Naive B cell (primary cell): ENCODE results near the gene GBP3. TPM values are rescaled to one million over a fixed set of nuclear protein-coding genes. Genes with fewer than 3 reads are reported as not detected.
"Not testable (repeated sequence)": the region's sequence is repeated elsewhere in the genome, so short reads cannot be mapped to it uniquely, and the experiment has no call there.

Source experiments
- ATAC-seq, 2 donors: fragments of 150-1000 bp; cut with Tn5 transposase; 2 replicates each; pipeline ENCODE4 v1.10.0; 2021; ENCODE audit warnings: low read depth in 2 of 2, mild to moderate bottlenecking in 2 of 2, moderate library complexity in 2 of 2
- DNase-seq: peaks from one replicate; pipeline ENCODE4 v3.0.0; 2022
- H3K27ac Mint-ChIP-seq, 6 donors: one replicate each; pipeline ENCODE4 v1.8.0; 2020 to 2022; ENCODE audit warnings: mild to moderate bottlenecking in 6 of 6, mixed read lengths in 6 of 6, moderate library complexity in 5 of 6, inconsistent platforms in 2 of 6
- H3K27me3 Mint-ChIP-seq, 3 donors: one replicate each; pipeline ENCODE4 v1.8.0; 2021 to 2022; ENCODE audit warnings: mixed read lengths in 3 of 3, mild to moderate bottlenecking in 1 of 3
- H3K36me3 Mint-ChIP-seq, 2 donors: one replicate each; pipeline ENCODE4 v1.8.0; 2020 to 2022; ENCODE audit warnings: mixed read lengths in 2 of 2, inconsistent platforms in 1 of 2, mild to moderate bottlenecking in 1 of 2
- H3K4me1 Mint-ChIP-seq, 3 donors: one replicate each; pipeline ENCODE4 v1.8.0; 2020 to 2022; ENCODE audit warnings: mixed read lengths in 3 of 3, inconsistent platforms in 1 of 3, mild to moderate bottlenecking in 1 of 3, moderate library complexity in 1 of 3
- H3K4me3 Mint-ChIP-seq, 8 donors: one replicate each; pipeline ENCODE4 v1.8.0; 2020 to 2022; ENCODE audit warnings: mild to moderate bottlenecking in 8 of 8, mixed read lengths in 8 of 8, moderate library complexity in 8 of 8, inconsistent platforms in 2 of 8
- H3K9me3 Mint-ChIP-seq, 7 donors: one replicate each; pipeline ENCODE4 v1.8.0; 2020 to 2022; ENCODE audit warnings: mixed read lengths in 7 of 7, mild to moderate bottlenecking in 5 of 7, inconsistent platforms in 2 of 7, moderate library complexity in 1 of 7
- polyA plus RNA-seq, 6 donors: library from polyadenylated mRNA; unstranded; fragments of 300-500 nt; fragmentation: Illumina TruSeq; gene quantifications; one replicate each; pipeline ENCODE4 v1.2.3, GENCODE V29; 2021; ENCODE audit warnings: low read depth in 6 of 6

Gene GBP3
- polyA plus RNA-seq, 6 donors from 2014 or later, result 4.3 to 8.5 (median 5.7) TPM

- Mint-ChIP-seq H3K9me3 (peaks cover 0 to 11% (median 3%) of the 10 kb centered on the region in 7 donors), H3K27ac (peak overlapping the region in 2 of 6 donors; percentile 36 to 67)
- no peak for DNase-seq
Measured at GRCh38 chr1:89025928-89026327, 3.3 kb upstream of the GBP3 start.

GRCh38 chr1:89023026-89023425, 360 bp upstream of the GBP3 start:
- H3K4me3 Mint-ChIP-seq, result peak overlapping the region; percentile 84 to 95 (median 92)
- peaks cover 5 to 13% of the 10 kb centered on the region in 2 donors for H3K36me3 Mint-ChIP-seq
- ATAC-seq (no peak), DNase-seq (no peak)
- peaks cover 0 to 11% (median 0%) of the 10 kb centered on the region in 7 donors for H3K9me3 Mint-ChIP-seq
- peak overlapping the region; percentile 85 to 96 (median 93) for H3K27ac Mint-ChIP-seq
- peaks cover 17 to 43% (median 38%) of the 10 kb centered on the region in 3 donors for H3K4me1 Mint-ChIP-seq
- no peaks in the 10 kb centered on the region for H3K27me3 Mint-ChIP-seq

More at GRCh38 chr1:89025928-89026327, 3.3 kb upstream of the GBP3 start:
- ATAC-seq, result no peak
- H3K27me3 Mint-ChIP-seq, result no peaks in the 10 kb centered on the region
- peaks cover 0 to 2% of the 10 kb centered on the region in 2 donors for H3K36me3 Mint-ChIP-seq
- H3K4me1 Mint-ChIP-seq, result peaks cover 14 to 21% (median 20%) of the 10 kb centered on the region in 3 donors
- H3K4me3 Mint-ChIP-seq, result no peak overlapping the region

- H3K9me3 Mint-ChIP-seq, ATAC-seq, DNase-seq, H3K27me3 Mint-ChIP-seq: not testable (repeated sequence)
- peak overlapping the region in 1 of 8 donors; percentile 16 for H3K4me3 Mint-ChIP-seq
- peak overlapping the region in 1 of 6 donors; percentile 32 for H3K27ac Mint-ChIP-seq
- H3K36me3 Mint-ChIP-seq, result peaks cover 22 to 24% of the 10 kb centered on the region in 2 donors
- peaks cover 21 to 50% (median 45%) of the 10 kb centered on the region in 3 donors for H3K4me1 Mint-ChIP-seq
Measured at GRCh38 chr1:89018318-89018717, 4.3 kb downstream of the GBP3 start.

- Mint-ChIP-seq H3K27ac (peak overlapping the region in 1 of 6 donors; percentile 14), H3K36me3 (peaks cover 36 to 42% of the 10 kb centered on the region in 2 donors), H3K4me3 (no peak overlapping the region), H3K27me3 (no peaks in the 10 kb centered on the region), H3K4me1 (peaks cover 0 to 9% (median 6%) of the 10 kb centered on the region in 3 donors), H3K9me3 (no peaks in the 10 kb centered on the region)
- ATAC-seq (no peak), DNase-seq (no peak)
Measured at GRCh38 chr1:89008511-89008910, 14.2 kb downstream of the GBP3 start.

- no peak overlapping the region for H3K4me3 Mint-ChIP-seq
- DNase-seq (no peak), ATAC-seq (no peak)
- peaks cover 30 to 36% of the 10 kb centered on the region in 2 donors for H3K36me3 Mint-ChIP-seq
- peaks cover 0 to 9% (median 6%) of the 10 kb centered on the region in 3 donors for H3K4me1 Mint-ChIP-seq
- no peaks in the 10 kb centered on the region for H3K27me3 Mint-ChIP-seq
- peak overlapping the region in 2 of 6 donors; percentile 27 to 60 for H3K27ac Mint-ChIP-seq
- H3K9me3 Mint-ChIP-seq, result no peaks in the 10 kb centered on the region
Measured at GRCh38 chr1:89005286-89006151, 17.1 kb downstream of the GBP3 start.

GRCh38 chr1:89002176-89002575, 20.5 kb downstream of the GBP3 start:
- peaks cover 11 to 15% of the 10 kb centered on the region in 2 donors for H3K36me3 Mint-ChIP-seq
- not testable (repeated sequence) for ATAC-seq, H3K4me3 Mint-ChIP-seq, H3K9me3 Mint-ChIP-seq, H3K27me3 Mint-ChIP-seq, DNase-seq, H3K4me1 Mint-ChIP-seq
- H3K27ac Mint-ChIP-seq, result peak overlapping the region in 5 of 6 donors; percentile 19 to 80 (median 38)

GRCh38 chr1:89001510-89001909, 21.2 kb downstream of the GBP3 start:
- Mint-ChIP-seq H3K36me3 (peaks cover 9 to 15% of the 10 kb centered on the region in 2 donors), H3K9me3 (no peaks in the 10 kb centered on the region), H3K27me3 (no peaks in the 10 kb centered on the region), H3K27ac (peak overlapping the region in 3 of 6 donors; percentile 26 to 80 (median 38)), H3K4me3 (no peak overlapping the region), H3K4me1 (peaks cover 0 to 9% (median 6%) of the 10 kb centered on the region in 3 donors)
- no peak for DNase-seq
- ATAC-seq, result no peak

- peak overlapping the region in 1 of 8 donors; percentile 7 for H3K4me3 Mint-ChIP-seq
- H3K36me3 Mint-ChIP-seq, result no peaks in the 10 kb centered on the region
Measured at GRCh38 chr1:88998716-88999115, 23.9 kb downstream of the GBP3 start.

GRCh38 chr1:88990426-88990825, 32.2 kb downstream of the GBP3 start:
- no peaks in the 10 kb centered on the region for H3K9me3 Mint-ChIP-seq
- DNase-seq (no peak), ATAC-seq (no peak)
- H3K4me1 Mint-ChIP-seq, result peaks cover 14 to 37% (median 34%) of the 10 kb centered on the region in 3 donors
- H3K4me3 Mint-ChIP-seq, result no peak overlapping the region
- H3K36me3 Mint-ChIP-seq, result no peaks in the 10 kb centered on the region
- no peaks in the 10 kb centered on the region for H3K27me3 Mint-ChIP-seq
- H3K27ac Mint-ChIP-seq, result peak overlapping the region; percentile 5 to 92 (median 26)

More at GRCh38 chr1:88998716-88999115, 23.9 kb downstream of the GBP3 start:
- DNase-seq, result peak; percentile 63
- no peaks in the 10 kb centered on the region for H3K9me3 Mint-ChIP-seq
- no peak overlapping the region for H3K27ac Mint-ChIP-seq
- ATAC-seq, result peak; percentile 92 to 97
- no peaks in the 10 kb centered on the region for H3K4me1 Mint-ChIP-seq
- H3K27me3 Mint-ChIP-seq, result no peaks in the 10 kb centered on the region

GRCh38 chr1:88985692-88986091, 37.0 kb downstream of the GBP3 start:
- Mint-ChIP-seq H3K27ac (peak overlapping the region in 3 of 6 donors; percentile 33 to 60 (median 44)), H3K4me3 (no peak overlapping the region), H3K36me3 (peaks cover 13 to 14% of the 10 kb centered on the region in 2 donors), H3K9me3 (no peaks in the 10 kb centered on the region), H3K4me1 (peaks cover 25 to 50% (median 48%) of the 10 kb centered on the region in 3 donors), H3K27me3 (no peaks in the 10 kb centered on the region)
- no peak for DNase-seq
- ATAC-seq, result no peak

GRCh38 chr1:88985032-88985431, 37.6 kb downstream of the GBP3 start:
- H3K36me3 Mint-ChIP-seq, result peaks cover 13 to 14% of the 10 kb centered on the region in 2 donors
- H3K27ac Mint-ChIP-seq, result peak overlapping the region in 4 of 6 donors; percentile 33 to 86 (median 73)
- no peaks in the 10 kb centered on the region for H3K27me3 Mint-ChIP-seq
- H3K9me3 Mint-ChIP-seq, result no peaks in the 10 kb centered on the region
- no peak for DNase-seq
- peaks cover 20 to 50% (median 49%) of the 10 kb centered on the region in 3 donors for H3K4me1 Mint-ChIP-seq
- H3K4me3 Mint-ChIP-seq, result peak overlapping the region in 1 of 8 donors; percentile 16
- ATAC-seq, result no peak

- DNase-seq, result no peak
- H3K27me3 Mint-ChIP-seq, result no peaks in the 10 kb centered on the region
- H3K9me3 Mint-ChIP-seq, result no peaks in the 10 kb centered on the region
- peak overlapping the region in 1 of 8 donors; percentile 16 for H3K4me3 Mint-ChIP-seq
- H3K27ac Mint-ChIP-seq, result peak overlapping the region in 3 of 6 donors; percentile 65 to 86 (median 81)
- H3K36me3 Mint-ChIP-seq, result peaks cover 13 to 14% of the 10 kb centered on the region in 2 donors
- peaks cover 18 to 50% (median 45%) of the 10 kb centered on the region in 3 donors for H3K4me1 Mint-ChIP-seq
- ATAC-seq, result no peak
Measured at GRCh38 chr1:88984569-88984968, 38.1 kb downstream of the GBP3 start.

- ATAC-seq, result peak; percentile 86 to 89
- Mint-ChIP-seq H3K27me3 (no peaks in the 10 kb centered on the region), H3K36me3 (peaks cover 13 to 16% of the 10 kb centered on the region in 2 donors), H3K4me3 (peak overlapping the region in 5 of 8 donors; percentile 1 to 78 (median 6)), H3K9me3 (no peaks in the 10 kb centered on the region), H3K27ac (peak overlapping the region; percentile 4 to 95 (median 28)), H3K4me1 (peaks cover 18 to 52% (median 40%) of the 10 kb centered on the region in 3 donors)
- DNase-seq, result peak; percentile 61
Measured at GRCh38 chr1:88983791-88984559, 38.7 kb downstream of the GBP3 start.
